ENCODE results near the gene KHDC4. TPM values are rescaled to one million over a fixed set of nuclear protein-coding genes. Genes with fewer than 3 reads are reported as not detected.
A peak's percentile ranks its signal among the peaks of the same experiment; 100 is the strongest.

The KHDC4 gene
- total RNA-seq, 1 experiment from 2014 or later = 57.7 TPM

DNA sequence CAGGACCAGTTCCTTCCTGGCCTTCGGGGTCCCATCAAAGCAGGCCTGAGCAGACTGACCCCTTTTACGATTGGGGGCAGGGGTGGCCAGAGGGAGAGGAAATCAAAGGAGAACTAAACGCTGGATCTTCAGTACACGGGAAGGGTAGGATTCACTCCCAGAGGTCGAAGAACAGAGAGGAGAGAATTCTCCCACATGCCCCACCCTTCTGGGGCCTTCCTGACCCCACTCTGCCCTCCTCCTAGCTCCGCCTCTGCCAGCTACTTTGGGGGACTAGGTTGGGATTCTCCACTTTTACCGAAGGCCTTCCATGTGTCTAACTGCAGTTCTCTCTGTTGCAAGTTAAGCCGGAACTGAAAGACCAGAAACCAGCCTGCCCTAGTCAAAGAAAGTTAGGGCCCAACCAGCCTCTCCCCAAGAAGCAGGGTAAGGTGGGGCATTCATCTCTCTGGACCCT, 44.8 kb upstream of the KHDC4 start:
- Histone ChIP-seq H4K20me1 (ENCODE audit: control insufficient read depth, insufficient read depth, insufficient read length) (peaks cover 7% of the 10 kb centered on the region), H3K9me3 (ENCODE audit: control insufficient read depth, low read depth, low read length) (no peaks in the 10 kb centered on the region), H3K4ac (ENCODE audit: low read depth, low read length) (no peak overlapping the region), H3T11ph (ENCODE audit: low read length) (no peak overlapping the region), H3K14ac (ENCODE audit: insufficient read depth, low read length) (no peak overlapping the region; the same call in 1 of the 2 replicates), H3K27me3 (ENCODE audit: insufficient read depth, low read length) (no peaks in the 10 kb centered on the region), H4K8ac (replicated peaks; ENCODE audit: insufficient read length, low read depth, low read length) (no peak overlapping the region), H3K4me1 (ENCODE audit: insufficient read depth, low read length) (peaks cover 14% of the 10 kb centered on the region), H4K5ac (ENCODE audit: insufficient read length, low read depth, low read length) (no peak overlapping the region), H2AFZ (ENCODE audit: low read length) (no peak overlapping the region), H4K91ac (ENCODE audit: insufficient read length, low read depth, low read length) (no peak overlapping the region), H3K18ac (ENCODE audit: insufficient read length, low read depth, low read length) (no peak overlapping the region), H2BK15ac (ENCODE audit: low read depth, low read length) (no peak overlapping the region), H3K4me2 (ENCODE audit: insufficient read depth, insufficient read length, low read length) (peak overlapping the region; percentile 81), H3K56ac (ENCODE audit: insufficient read length, low read depth, low read length) (no peak overlapping the region), H3K23me2 (ENCODE audit: insufficient read length, low read depth, low read length, poor library complexity, severe bottlenecking) (peaks cover 28% of the 10 kb centered on the region), H3K27ac (ENCODE audit: insufficient read length, low read depth, low read length) (no peak overlapping the region), H2BK5ac (ENCODE audit: insufficient read length, low read length) (no peak overlapping the region), H2AK5ac (ENCODE audit: insufficient read length, low read length) (no peak overlapping the region), H2BK12ac (ENCODE audit: insufficient read length, low read depth, low read length) (no peak overlapping the region), H2BK20ac (ENCODE audit: low read depth, low read length, poor library complexity, severe bottlenecking) (no peak overlapping the region), H3K79me1 (ENCODE audit: insufficient read depth, low read depth, low read length, poor library complexity, severe bottlenecking) (peaks cover 6% of the 10 kb centered on the region), H2BK120ac (ENCODE audit: low read depth, low read length, poor library complexity, severe bottlenecking) (no peak overlapping the region), H3K9ac (ENCODE audit: extremely low read depth, insufficient read length, low read length) (peak overlapping the region; percentile 35), H3K23ac (ENCODE audit: insufficient read length, low read depth, low read length) (no peak overlapping the region), H3K79me2 (ENCODE audit: insufficient read depth, low read length) (peaks cover 18% of the 10 kb centered on the region; the same call in 1 of the 2 replicates)
- Mint-ChIP-seq H3K4me3 (peak overlapping the region; percentile 90 to 92), H3K36me3 (ENCODE audit: insufficient read depth in 1 of 3, low read depth in 3 of 3) (peaks cover 0 to 8% (median 2%) of the 10 kb centered on the region in 3 experiments; a peak in 3 of 7 replicates), H3K27ac (peak overlapping the region; percentile 97 to 99 (median 97)), H3K4me1 (peaks cover 81 to 86% of the 10 kb centered on the region in 2 experiments), H3K27me3 (ENCODE audit: low read depth) (no peaks in the 10 kb centered on the region), H3K9me3 (no peaks in the 10 kb centered on the region)
- no CpG with 5 or more reads among the region's 8 CpGs for WGBS (ENCODE audit: extremely low coverage, insufficient read length, low lambda C conversion rate)
- DNase-seq = no peak
- TF ChIP-seq, protein P1, sequence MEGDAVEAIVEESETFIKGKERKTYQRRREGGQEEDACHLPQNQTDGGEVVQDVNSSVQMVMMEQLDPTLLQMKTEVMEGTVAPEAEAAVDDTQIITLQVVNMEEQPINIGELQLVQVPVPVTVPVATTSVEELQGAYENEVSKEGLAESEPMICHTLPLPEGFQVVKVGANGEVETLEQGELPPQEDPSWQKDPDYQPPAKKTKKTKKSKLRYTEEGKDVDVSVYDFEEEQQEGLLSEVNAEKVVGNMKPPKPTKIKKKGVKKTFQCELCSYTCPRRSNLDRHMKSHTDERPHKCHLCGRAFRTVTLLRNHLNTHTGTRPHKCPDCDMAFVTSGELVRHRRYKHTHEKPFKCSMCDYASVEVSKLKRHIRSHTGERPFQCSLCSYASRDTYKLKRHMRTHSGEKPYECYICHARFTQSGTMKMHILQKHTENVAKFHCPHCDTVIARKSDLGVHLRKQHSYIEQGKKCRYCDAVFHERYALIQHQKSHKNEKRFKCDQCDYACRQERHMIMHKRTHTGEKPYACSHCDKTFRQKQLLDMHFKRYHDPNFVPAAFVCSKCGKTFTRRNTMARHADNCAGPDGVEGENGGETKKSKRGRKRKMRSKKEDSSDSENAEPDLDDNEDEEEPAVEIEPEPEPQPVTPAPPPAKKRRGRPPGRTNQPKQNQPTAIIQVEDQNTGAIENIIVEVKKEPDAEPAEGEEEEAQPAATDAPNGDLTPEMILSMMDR (conservative IDR thresholded peaks at IDR 0.05) = no peak

Data from H9 (cell line).